Measurements from ENCODE around the gene HTR4.

- TF ChIP-seq, protein P1, sequence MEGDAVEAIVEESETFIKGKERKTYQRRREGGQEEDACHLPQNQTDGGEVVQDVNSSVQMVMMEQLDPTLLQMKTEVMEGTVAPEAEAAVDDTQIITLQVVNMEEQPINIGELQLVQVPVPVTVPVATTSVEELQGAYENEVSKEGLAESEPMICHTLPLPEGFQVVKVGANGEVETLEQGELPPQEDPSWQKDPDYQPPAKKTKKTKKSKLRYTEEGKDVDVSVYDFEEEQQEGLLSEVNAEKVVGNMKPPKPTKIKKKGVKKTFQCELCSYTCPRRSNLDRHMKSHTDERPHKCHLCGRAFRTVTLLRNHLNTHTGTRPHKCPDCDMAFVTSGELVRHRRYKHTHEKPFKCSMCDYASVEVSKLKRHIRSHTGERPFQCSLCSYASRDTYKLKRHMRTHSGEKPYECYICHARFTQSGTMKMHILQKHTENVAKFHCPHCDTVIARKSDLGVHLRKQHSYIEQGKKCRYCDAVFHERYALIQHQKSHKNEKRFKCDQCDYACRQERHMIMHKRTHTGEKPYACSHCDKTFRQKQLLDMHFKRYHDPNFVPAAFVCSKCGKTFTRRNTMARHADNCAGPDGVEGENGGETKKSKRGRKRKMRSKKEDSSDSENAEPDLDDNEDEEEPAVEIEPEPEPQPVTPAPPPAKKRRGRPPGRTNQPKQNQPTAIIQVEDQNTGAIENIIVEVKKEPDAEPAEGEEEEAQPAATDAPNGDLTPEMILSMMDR (conservative IDR thresholded peaks at IDR 0.05; ENCODE audit: low read length), result no peak
- no peak for TF ChIP-seq EZH2phosphoT487 (IDR thresholded peaks at IDR 0.05; ENCODE audit: borderline replicate concordance, low read depth, low read length)
These were observed 46.9 kb downstream of the HTR4 start for GRCh38 chr5:148607406-148607805.
